Neural progenitor cell (in vitro differentiated cells): ENCODE results near the gene MAN1A1. TPM values are rescaled to one million over a fixed set of nuclear protein-coding genes. Genes with fewer than 3 reads are reported as not detected.

Source experiments
- DNase-seq: peaks from one replicate; pipeline ENCODE4 v3.0.0-alpha.2; 2016; ENCODE audit warnings: low spot score
- H2AFZ ChIP-seq: fragments of 200-600 bp; sonication (generic); replicated peaks from 2 replicates; pipeline ENCODE4 v1.6.1; 2016; ENCODE audit warnings: antibody characterized with exemption
- H3F3A ChIP-seq: fragments of 200-600 bp; sonication (generic); 2 replicates; pipeline ENCODE4 v1.6.1; 2016; ENCODE audit warnings: antibody characterized with exemption, low read depth
- H3K27ac ChIP-seq: fragments of 200-600 bp; sonication (generic); 2 replicates; pipeline ENCODE4 v1.5.1; 2016; ENCODE audit warnings: mild to moderate bottlenecking
- H3K27me3 ChIP-seq: fragments of 200-600 bp; sonication (generic); 2 replicates; pipeline ENCODE4 v1.6.1; 2016; ENCODE audit warnings: mild to moderate bottlenecking, moderate library complexity
- H3K36me3 ChIP-seq: fragments of 200-600 bp; sonication (generic); 2 replicates; pipeline ENCODE4 v1.5.1; 2016
- H3K4me1 ChIP-seq: fragments of 200-600 bp; sonication (generic); 2 replicates; pipeline ENCODE4 v1.6.1; 2016; ENCODE audit warnings: mixed run types
- H3K4me2 ChIP-seq: fragments of 200-600 bp; sonication (generic); 2 replicates; pipeline ENCODE4 v1.6.1; 2016
- H3K4me3 ChIP-seq: fragments of 200-600 bp; sonication (generic); 2 replicates; pipeline ENCODE4 v1.5.1; 2016
- H3K79me2 ChIP-seq: fragments of 200-600 bp; sonication (generic); 2 replicates; pipeline ENCODE4 v1.6.1; 2016; ENCODE audit warnings: low read depth
- H3K9ac ChIP-seq: fragments of 200-600 bp; sonication (generic); 2 replicates; pipeline ENCODE4 v1.6.1; 2016
- H3K9me3 ChIP-seq: fragments of 200-600 bp; sonication (generic); 2 replicates; pipeline ENCODE4 v1.5.1; 2016; ENCODE audit warnings: low read depth
- H4K20me1 ChIP-seq: fragments of 200-600 bp; sonication (generic); 2 replicates; pipeline ENCODE4 v1.6.1; 2016; ENCODE audit warnings: low read depth
- H3K27ac Mint-ChIP-seq: 3 replicates; pipeline ENCODE4 v1.8.0; 2021; ENCODE audit warnings: mixed read lengths
- H3K27me3 Mint-ChIP-seq: 2 replicates; pipeline ENCODE4 v1.8.0; 2022; ENCODE audit warnings: low read depth, mild to moderate bottlenecking, inconsistent platforms, moderate library complexity, mixed read lengths; ENCODE audit not compliant: insufficient read depth
- H3K36me3 Mint-ChIP-seq: 3 replicates; pipeline ENCODE4 v1.8.0; 2021; ENCODE audit warnings: mixed read lengths
- H3K4me1 Mint-ChIP-seq: 3 replicates; pipeline ENCODE4 v1.8.0; 2021; ENCODE audit warnings: mixed read lengths
- H3K4me3 Mint-ChIP-seq: 3 replicates; pipeline ENCODE4 v1.8.0; 2021; ENCODE audit warnings: mild to moderate bottlenecking, moderate library complexity, mixed read lengths
- H3K9me3 Mint-ChIP-seq: 3 replicates; pipeline ENCODE4 v1.8.0; 2020; ENCODE audit warnings: mixed read lengths
- EZH2 ChIP-seq: fragments of 200-600 bp; sonication (generic); IDR thresholded peaks from 2 replicates; pipeline ENCODE4 v1.6.1; 2017; ENCODE audit warnings: antibody characterized with exemption, mild to moderate bottlenecking, moderate library complexity
- EZH2phosphoT487 ChIP-seq: fragments of 200-600 bp; sonication (generic); IDR thresholded peaks from 2 replicates; pipeline ENCODE4 v1.6.1; 2017; ENCODE audit warnings: antibody characterized with exemption
- small RNA-seq: library from RNA; depleted of rRNA; stranded (forward); fragments of <200 nt; gene quantifications from one replicate; pipeline ENCODE3, GENCODE V24; 2015
- total RNA-seq: library from RNA; depleted of rRNA; stranded (reverse); fragments of >200 nt; gene quantifications from 2 replicates; pipeline ENCODE4 v1.2.3, GENCODE V29; 2015; ENCODE audit warnings: low replicate concordance
- TF ChIP-seq, protein P1 (sequence below): fragments of 200-600 bp; sonication (generic); IDR thresholded peaks from 2 replicates; pipeline ENCODE4 v1.5.1; 2017; ENCODE audit warnings: antibody characterized with exemption, mild to moderate bottlenecking

MAN1A1 gene
- total RNA-seq, 1 donor from 2014 or later, result 5.2 TPM

DNA sequence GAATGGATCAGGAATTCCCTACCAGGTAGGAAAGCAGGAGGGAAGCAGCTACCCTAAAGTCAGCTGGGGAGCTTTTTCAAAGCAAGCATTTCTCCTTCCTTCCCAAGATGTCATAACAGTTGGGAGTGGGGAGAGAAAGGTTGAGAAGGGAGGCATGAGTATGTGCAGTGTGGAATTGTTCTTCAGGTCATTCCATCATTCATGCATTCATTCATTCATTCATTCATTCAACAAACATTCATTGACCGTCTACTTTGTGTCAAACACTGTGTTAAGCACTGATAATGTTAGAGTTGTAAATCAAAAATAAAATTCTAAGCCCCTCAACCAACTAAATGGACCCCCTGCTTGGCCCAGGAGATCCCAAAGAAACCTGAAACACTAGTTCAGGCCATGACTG is 221.9 kb downstream of the MAN1A1 start:
- H3K4me3 ChIP-seq, result no peak overlapping the region
- H3K27ac ChIP-seq, result no peak overlapping the region
- no peaks in the 10 kb centered on the region for H3K27me3 Mint-ChIP-seq
- H3K9me3 Mint-ChIP-seq, result peaks cover 5% of the 10 kb centered on the region
- H3K79me2 ChIP-seq, result no peaks in the 10 kb centered on the region
- H3K4me2 ChIP-seq, result no peak overlapping the region
- no peaks in the 10 kb centered on the region for H3K9me3 ChIP-seq
- no peak overlapping the region for H2AFZ ChIP-seq
- H3K9ac ChIP-seq, result no peak overlapping the region
- H3K4me1 Mint-ChIP-seq, result peaks cover 3% of the 10 kb centered on the region
- H3K4me3 Mint-ChIP-seq, result no peak overlapping the region
- H4K20me1 ChIP-seq, result no peaks in the 10 kb centered on the region
- H3K27ac Mint-ChIP-seq, result no peak overlapping the region
- no peaks in the 10 kb centered on the region for H3K27me3 ChIP-seq
- TF ChIP-seq EZH2 (no peak), EZH2phosphoT487 (no peak)
- TF ChIP-seq, protein P1, sequence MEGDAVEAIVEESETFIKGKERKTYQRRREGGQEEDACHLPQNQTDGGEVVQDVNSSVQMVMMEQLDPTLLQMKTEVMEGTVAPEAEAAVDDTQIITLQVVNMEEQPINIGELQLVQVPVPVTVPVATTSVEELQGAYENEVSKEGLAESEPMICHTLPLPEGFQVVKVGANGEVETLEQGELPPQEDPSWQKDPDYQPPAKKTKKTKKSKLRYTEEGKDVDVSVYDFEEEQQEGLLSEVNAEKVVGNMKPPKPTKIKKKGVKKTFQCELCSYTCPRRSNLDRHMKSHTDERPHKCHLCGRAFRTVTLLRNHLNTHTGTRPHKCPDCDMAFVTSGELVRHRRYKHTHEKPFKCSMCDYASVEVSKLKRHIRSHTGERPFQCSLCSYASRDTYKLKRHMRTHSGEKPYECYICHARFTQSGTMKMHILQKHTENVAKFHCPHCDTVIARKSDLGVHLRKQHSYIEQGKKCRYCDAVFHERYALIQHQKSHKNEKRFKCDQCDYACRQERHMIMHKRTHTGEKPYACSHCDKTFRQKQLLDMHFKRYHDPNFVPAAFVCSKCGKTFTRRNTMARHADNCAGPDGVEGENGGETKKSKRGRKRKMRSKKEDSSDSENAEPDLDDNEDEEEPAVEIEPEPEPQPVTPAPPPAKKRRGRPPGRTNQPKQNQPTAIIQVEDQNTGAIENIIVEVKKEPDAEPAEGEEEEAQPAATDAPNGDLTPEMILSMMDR, result no peak
- no peak for DNase-seq
- H3K36me3 ChIP-seq, result no peaks in the 10 kb centered on the region
- no peaks in the 10 kb centered on the region for H3F3A ChIP-seq
- no peaks in the 10 kb centered on the region for H3K36me3 Mint-ChIP-seq
- H3K4me1 ChIP-seq, result no peaks in the 10 kb centered on the region

Small RNAs within 50 kb of the gene (small RNA-seq; reads per million reads assigned to genes)
- gene AL022722.2 (not detected), gene RNU6-194P (not detected)
